Glomerular visceral epithelial cell (primary cell): ENCODE results near the gene C2.
"Not testable (repeated sequence)": the region's sequence is repeated elsewhere in the genome, so short reads cannot be mapped to it uniquely, and the experiment has no call there.

Experiments used
- DNase-seq: peaks from one replicate; pipeline ENCODE4 v3.0.0-alpha.2; 2016; ENCODE audit errors: extremely low spot score

Gene C2

DNA sequence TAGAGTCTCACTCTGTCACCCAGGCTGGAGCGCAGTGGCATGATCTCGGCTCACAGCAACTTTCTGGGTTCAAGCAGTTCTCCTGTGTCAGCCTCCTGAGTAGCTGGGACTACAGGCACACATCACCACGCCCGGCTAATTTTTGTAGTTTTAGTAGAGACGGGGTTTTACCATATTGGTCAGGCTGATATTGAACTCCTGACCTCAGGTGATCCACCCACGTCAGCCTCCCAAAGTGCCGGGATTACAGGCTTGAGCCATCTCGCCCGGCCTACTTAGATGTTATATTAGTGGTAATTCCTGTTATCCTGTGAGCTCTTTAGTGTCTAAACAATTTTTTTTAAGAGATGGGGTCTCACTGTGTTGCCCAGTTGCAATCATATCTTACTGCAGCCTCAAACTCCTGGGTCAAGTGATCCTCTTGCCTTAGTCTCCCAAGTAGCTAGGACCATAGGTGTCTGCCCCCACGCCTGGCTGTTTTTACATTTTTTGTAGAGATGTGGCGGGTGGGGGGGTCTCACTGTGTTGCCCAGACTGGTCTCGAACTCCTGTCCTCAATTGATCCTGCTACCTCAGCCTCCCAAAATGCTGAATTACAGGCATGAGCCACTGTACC is 50.4 kb downstream of the C2 start:
- DNase-seq: no peak

DNA sequence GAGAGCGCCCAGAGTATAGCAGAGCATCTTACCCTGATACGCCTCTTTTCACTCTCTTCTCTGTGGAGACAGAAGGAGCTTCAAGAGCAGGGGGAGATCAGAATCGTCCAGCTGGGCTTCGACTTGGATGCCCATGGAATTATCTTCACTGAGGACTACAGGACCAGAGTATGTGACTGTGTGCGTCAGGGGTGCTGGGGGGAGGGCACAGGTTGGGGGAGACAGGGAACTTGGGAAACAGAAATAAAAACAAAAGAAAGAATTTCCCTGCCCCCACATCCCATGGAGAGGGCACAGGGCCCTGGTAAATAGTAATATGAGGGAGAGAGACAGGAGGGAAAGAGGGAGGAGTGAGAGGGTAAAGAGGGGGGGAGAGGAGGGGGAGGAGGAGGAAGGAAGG is 51.3 kb downstream of the C2 start:
- no peak for DNase-seq

DNA sequence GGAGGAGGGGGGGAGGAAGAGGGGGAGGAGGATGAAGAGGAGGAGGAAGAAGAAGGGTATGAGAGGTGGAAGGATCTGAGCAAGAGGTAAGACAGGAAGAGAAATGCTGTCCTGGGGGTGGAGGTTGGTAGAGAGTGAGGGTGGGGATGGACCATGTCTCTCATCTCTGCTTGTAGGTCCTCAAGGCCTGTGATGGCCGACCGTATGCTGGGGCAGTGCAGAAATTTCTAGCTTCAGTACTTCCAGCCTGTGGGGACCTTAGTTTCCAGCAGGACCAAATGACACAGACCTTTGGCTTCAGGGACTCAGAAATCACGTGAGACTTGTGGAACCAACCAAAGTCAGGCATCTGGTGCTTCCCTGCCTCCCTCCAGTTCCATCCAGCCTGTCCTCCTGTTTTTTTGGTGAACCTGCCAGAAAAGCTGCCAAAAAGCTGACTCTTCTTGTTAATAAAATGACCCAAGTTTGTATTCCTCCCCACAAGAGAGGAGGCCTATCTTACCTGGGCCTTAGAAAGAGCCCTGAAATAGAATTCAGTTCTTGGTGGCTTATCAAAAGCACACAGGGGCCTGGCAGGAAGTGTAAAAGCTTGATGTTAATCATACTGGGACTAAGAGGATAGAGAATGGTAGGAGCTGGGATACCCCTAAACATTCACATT is 51.9 kb downstream of the C2 start:
- no peak for DNase-seq

DNA sequence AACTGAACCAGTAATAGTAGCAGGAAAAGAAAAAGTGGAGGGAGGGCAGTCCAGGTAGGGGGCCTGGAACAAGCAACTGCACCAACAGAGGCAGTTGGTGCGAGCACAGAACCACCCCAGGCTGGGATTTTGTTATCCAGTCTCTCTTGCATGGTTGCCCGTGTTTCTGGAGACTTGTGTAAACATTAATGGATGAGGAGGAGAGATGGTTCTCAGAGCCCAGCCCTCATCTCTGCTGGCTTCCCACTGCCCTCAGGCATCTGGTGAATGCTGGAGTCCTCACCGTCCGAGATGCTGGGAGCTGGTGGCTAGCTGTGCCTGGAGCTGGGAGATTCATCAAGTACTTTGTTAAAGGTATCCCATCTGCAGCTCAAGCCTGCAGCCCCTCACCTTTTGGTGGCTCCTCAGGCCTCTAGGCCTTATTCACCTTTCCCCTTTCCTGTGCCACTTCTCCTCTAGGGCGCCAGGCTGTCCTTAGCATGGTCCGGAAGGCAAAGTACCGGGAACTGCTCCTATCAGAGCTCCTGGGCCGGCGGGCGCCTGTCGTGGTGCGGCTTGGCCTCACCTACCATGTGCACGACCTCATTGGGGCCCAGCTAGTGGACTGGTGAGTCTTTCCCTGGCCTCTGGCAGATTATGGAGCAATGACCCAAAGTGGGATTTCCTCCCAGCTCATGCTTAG is 52.8 kb downstream of the C2 start:
- DNase-seq: not testable (repeated sequence)

DNA sequence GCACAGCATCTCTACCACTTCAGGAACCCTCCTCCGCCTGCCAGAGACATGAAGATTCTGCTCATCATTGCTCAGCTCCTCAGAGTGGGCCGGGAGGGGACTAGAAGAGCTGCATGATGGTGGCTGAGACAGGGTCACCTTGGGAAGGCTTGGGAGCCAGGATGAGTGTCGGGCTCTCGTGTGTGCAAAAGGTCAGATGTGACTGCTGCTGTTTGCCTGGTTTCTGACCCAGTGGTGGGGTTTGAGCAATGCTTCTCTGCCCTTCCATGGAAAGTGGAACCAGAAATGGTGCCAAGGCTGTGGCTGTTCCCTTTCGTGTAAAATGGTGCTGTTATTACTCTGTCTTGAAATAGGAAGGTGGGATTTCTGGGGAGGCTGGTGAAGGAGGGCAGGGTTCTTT is 53.5 kb downstream of the C2 start:
- DNase-seq: not testable (repeated sequence)

DNA sequence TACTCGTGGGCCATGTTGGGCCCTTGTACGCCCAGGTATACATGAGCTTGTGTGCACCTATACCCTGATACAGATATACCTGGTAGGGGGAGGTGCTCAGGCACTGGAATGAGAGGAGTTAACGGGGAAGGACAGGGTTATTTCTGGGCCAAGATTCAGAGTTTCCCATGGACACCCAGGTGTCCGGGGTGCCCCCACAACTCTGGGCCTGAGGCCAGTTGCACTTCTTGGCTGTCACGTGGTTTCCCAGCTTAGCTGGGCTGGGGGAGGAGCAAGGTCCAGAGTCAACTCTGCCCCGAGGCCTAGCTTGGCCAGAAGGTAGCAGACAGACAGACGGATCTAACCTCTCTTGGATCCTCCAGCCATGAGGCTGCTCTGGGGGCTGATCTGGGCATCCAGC is 54.2 kb downstream of the C2 start, which contains the start of gene C4A:
TSS of gene C4A (plus strand) at position 314 of the 400 bp plus-strand sequence. CDS start at position 365, 51 bp downstream.
- not testable (repeated sequence) for DNase-seq

DNA sequence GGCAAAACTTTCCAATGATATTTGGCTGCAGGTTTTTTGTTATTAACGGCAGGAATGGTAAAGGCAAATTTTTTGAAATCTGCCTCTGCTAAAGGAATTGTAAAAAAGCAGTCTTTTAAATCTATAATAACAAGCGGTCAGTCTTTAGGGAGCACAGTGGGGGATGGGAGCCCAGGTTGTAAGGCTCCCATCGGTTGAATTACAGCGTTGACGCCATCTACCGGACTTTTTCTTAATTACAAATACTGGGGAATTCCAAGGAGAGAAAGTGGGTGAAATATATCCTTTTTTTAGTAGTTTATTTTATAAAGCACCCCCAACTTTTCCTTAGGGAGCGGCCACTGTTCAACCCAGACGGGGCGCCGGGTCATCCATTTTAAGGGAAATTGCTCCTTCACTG is 61.8 kb downstream of the C2 start:
- DNase-seq: not testable (repeated sequence)

DNA sequence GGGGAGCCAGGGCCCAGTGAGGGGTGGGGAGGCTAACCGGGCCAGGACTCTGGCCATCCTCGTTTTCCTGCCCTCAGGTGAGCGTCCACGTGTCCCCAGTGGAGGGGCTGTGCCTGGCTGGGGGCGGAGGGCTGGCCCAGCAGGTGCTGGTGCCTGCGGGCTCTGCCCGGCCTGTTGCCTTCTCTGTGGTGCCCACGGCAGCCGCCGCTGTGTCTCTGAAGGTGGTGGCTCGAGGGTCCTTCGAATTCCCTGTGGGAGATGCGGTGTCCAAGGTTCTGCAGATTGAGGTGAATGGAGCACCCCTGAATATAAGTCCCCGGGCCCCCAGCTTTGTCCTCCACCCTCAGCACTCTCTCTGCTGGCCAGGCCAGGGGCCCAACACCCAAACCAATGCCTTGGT is 66.9 kb downstream of the C2 start:
- not testable (repeated sequence) for DNase-seq
